ENCODE data around the gene GAGE2A. TPM values are rescaled to one million over a fixed set of nuclear protein-coding genes. Genes with fewer than 3 reads are reported as not detected.

Gene GAGE2A, protein sequence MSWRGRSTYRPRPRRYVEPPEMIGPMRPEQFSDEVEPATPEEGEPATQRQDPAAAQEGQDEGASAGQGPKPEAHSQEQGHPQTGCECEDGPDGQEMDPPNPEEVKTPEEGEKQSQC
- not detected for total RNA-seq

GRCh38 chrX:49589196-49589595 is at the start of gene GAGE2A:
Gene GAGE2A, plus strand, starts transcription at chrX:49589496. Its CDS starts 1,155 bp downstream, at chrX:49590651.

DNA sequence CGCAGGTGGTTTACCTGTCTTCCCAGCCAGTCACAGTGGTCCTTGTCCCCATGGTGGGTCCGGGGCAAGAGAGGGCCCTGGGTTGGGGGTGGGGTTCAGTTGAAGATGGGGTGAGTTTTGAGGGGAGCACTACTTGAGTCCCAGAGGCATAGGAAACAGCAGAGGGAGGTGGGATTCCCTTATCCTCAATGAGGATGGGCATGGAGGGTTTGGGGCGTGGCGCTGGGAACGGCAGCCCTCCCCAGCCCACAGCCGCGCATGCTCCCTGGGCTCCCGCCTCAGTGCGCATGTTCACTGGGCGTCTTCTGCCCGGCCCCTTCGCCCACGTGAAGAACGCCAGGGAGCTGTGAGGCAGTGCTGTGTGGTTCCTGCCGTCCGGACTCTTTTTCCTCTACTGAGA is 47.9 kb upstream of the GAGE2A start, which contains the start of gene GAGE12D:
TSS of gene GAGE12D (plus strand) at position 301 of the 400 bp plus-strand sequence. CDS start 1,155 bp downstream, outside the sequence.

GRCh38 chrX:49550989-49551388 is 38.3 kb upstream of the GAGE2A start, which contains the start of gene GAGE12E:
Gene GAGE12E, plus strand, starts transcription at chrX:49551289. Its CDS starts 1,155 bp downstream, at chrX:49552444.

GRCh38 chrX:49560542-49560941 is 28.8 kb upstream of the GAGE2A start, which contains the start of gene GAGE12F:
Gene GAGE12F, plus strand, starts transcription at chrX:49560842. Its CDS starts 1,155 bp downstream, at chrX:49561997.

GRCh38 chrX:49570100-49570499 is 19.2 kb upstream of the GAGE2A start, which contains the start of gene GAGE12G:
Gene GAGE12G, plus strand, starts transcription at chrX:49570400. Its CDS starts 1,155 bp downstream, at chrX:49571555.

DNA sequence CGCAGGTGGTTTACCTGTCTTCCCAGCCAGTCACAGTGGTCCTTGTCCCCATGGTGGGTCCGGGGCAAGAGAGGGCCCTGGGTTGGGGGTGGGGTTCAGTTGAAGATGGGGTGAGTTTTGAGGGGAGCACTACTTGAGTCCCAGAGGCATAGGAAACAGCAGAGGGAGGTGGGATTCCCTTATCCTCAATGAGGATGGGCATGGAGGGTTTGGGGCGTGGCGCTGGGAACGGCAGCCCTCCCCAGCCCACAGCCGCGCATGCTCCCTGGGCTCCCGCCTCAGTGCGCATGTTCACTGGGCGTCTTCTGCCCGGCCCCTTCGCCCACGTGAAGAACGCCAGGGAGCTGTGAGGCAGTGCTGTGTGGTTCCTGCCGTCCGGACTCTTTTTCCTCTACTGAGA is 9.6 kb upstream of the GAGE2A start, which contains the start of gene GAGE12H:
TSS of gene GAGE12H (plus strand) at position 301 of the 400 bp plus-strand sequence. CDS start 1,155 bp downstream, outside the sequence.

DNA sequence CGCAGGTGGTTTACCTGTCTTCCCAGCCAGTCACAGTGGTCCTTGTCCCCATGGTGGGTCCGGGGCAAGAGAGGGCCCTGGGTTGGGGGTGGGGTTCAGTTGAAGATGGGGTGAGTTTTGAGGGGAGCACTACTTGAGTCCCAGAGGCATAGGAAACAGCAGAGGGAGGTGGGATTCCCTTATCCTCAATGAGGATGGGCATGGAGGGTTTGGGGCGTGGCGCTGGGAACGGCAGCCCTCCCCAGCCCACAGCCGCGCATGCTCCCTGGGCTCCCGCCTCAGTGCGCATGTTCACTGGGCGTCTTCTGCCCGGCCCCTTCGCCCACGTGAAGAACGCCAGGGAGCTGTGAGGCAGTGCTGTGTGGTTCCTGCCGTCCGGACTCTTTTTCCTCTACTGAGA is 9.4 kb downstream of the GAGE2A start, which contains the start of gene GAGE1:
TSS of gene GAGE1 (plus strand) at position 301 of the 400 bp plus-strand sequence. CDS start 1,155 bp downstream, outside the sequence.

Other genes with a start within 250 kb of the GAGE2A start
- not detected for gene GAGE12C, start 57.3 kb upstream of the GAGE2A start, total RNA-seq
- gene GAGE12D, start 47.8 kb upstream of the GAGE2A start, total RNA-seq: not detected
- not detected for gene GAGE12E, start 38.2 kb upstream of the GAGE2A start, total RNA-seq
- gene GAGE12F, start 28.7 kb upstream of the GAGE2A start, total RNA-seq: not detected
- not detected for gene GAGE12G, start 19.1 kb upstream of the GAGE2A start, total RNA-seq
- not detected for gene GAGE12H, start 9.5 kb upstream of the GAGE2A start, total RNA-seq
- not detected for gene GAGE1, start 9.5 kb downstream of the GAGE2A start, total RNA-seq
- not detected for gene PAGE1, start 106.5 kb downstream of the GAGE2A start, total RNA-seq
- not detected for gene PAGE4, start 239.8 kb downstream of the GAGE2A start, total RNA-seq

Data from metanephros (tissue), 1 donor.